RCC 7860 (cell line): ENCODE data around the gene FHIP1A.

Source experiments
- DNase-seq: peaks from one replicate; pipeline ENCODE4 v3.0.0-alpha.2; 2015; ENCODE audit warnings: low spot score
- FAIRE-seq: peaks from 2 replicates; lab custom pipeline; 2012; peaks lifted over from hg19 to GRCh38; lab: Jason Lieb, UNC

FHIP1A gene

DNA sequence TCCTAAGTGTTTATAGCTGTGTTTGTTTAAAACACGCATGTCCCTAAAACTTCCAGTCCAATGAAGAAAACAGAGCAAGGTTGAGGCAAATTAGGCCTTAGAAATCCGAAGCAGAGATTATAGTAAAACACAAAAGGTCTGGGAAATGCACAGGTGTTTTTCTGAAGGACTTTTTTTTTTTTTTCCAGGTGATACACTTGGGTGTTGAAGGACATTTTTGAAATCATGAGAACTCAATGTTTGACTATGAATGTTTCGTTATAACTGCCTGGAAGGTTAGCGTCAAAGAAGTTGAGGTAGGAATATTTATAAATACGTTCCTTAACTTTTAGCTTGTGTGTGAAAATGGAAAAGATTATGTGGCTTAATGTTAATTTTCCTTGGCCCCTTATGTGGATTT, 45.5 kb downstream of the FHIP1A start:
- FAIRE-seq (no peak), DNase-seq (no peak)

DNA sequence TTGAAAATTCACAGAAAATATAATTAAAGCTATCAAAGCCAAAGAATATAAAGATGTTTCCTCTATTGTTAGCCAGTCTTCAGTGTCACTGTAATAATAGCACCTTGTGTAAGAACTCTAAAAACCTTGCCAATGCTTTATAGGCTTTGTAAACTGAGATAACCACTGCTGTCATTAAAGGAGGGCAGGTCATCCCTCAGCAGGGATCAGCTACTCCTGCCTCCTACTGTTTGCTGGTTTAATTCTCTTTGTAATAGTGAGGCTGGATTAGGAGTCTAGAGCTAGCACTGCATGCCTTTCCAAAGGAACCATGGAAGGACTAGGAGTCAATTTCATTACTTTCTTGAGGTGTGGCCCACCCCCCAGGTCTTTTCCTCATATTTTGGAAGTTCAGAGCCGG, 46.2 kb downstream of the FHIP1A start:
- FAIRE-seq = no peak
- no peak for DNase-seq

DNA sequence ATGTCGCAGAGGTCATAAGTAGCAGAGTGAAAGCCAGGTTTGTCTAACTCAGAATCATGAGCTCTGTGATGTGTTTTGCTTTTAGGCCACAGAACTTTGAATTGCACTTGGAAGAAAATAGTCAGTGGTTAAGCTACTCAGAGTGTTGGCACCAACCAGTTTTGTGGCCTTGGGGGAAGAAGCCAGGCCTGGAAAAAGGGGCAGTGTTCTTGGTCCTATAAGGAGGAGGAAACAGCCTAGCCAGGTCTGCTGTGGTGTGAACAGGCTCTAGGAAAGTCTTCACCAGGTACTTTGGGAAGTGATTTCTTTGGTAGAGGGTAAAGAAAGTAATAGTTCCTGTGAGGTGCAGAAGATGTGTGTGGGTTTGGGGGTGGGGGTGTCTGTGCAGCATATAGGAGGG, 49.2 kb downstream of the FHIP1A start:
- FAIRE-seq = no peak

More for the DNA sequence above, 49.2 kb downstream of the FHIP1A start:
- no peak for DNase-seq
